T-helper 22 cell (primary cell): ENCODE measurements around the gene CD40LG.

ENCODE experiments used
- DNase-seq: peaks from one replicate; pipeline ENCODE4 v3.0.0-alpha.2; 2020; ENCODE audit warnings: low read depth

CD40LG gene

GRCh38 chrX:136647677-136648360, at the start of gene CD40LG:
Gene CD40LG, plus strand, starts transcription at chrX:136648158. Its CDS starts 91 bp downstream, at chrX:136648249.
- DNase-seq: no peak

GRCh38 chrX:136598631-136599030, 49.3 kb upstream of the CD40LG start:
- DNase-seq: peak; percentile 49

- no peak for DNase-seq
Observed at GRCh38 chrX:136600059-136600458, 47.9 kb upstream of the CD40LG start.

- DNase-seq: no peak
Observed at GRCh38 chrX:136607236-136607635, 40.7 kb upstream of the CD40LG start.

GRCh38 chrX:136608295-136608933, 39.5 kb upstream of the CD40LG start:
- peak; percentile 25 for DNase-seq

- peak; percentile 8 for DNase-seq
Observed at GRCh38 chrX:136616987-136617685, 30.8 kb upstream of the CD40LG start.

GRCh38 chrX:136619899-136620505, 28.0 kb upstream of the CD40LG start:
- DNase-seq: peak; percentile 50

- DNase-seq: no peak
Observed at GRCh38 chrX:136620780-136621179, 27.2 kb upstream of the CD40LG start.

- DNase-seq: no peak
Observed at GRCh38 chrX:136622568-136622967, 25.4 kb upstream of the CD40LG start.

GRCh38 chrX:136623396-136623795, 24.6 kb upstream of the CD40LG start:
- DNase-seq: no peak

GRCh38 chrX:136625246-136625645, 22.7 kb upstream of the CD40LG start:
- no peak for DNase-seq

GRCh38 chrX:136626237-136626636, 21.7 kb upstream of the CD40LG start:
- no peak for DNase-seq

GRCh38 chrX:136626891-136627290, 21.1 kb upstream of the CD40LG start:
- DNase-seq: no peak

- DNase-seq: peak; percentile 26
Observed at GRCh38 chrX:136627409-136627808, 20.5 kb upstream of the CD40LG start.

GRCh38 chrX:136629084-136629750, 18.7 kb upstream of the CD40LG start:
- DNase-seq: no peak

- DNase-seq: no peak
Observed at GRCh38 chrX:136630881-136631280, 17.1 kb upstream of the CD40LG start.

- no peak for DNase-seq
Observed at GRCh38 chrX:136635235-136635634, 12.7 kb upstream of the CD40LG start.

- no peak for DNase-seq
Observed at GRCh38 chrX:136636121-136636520, 11.8 kb upstream of the CD40LG start.

- DNase-seq: peak; percentile 18
Observed at GRCh38 chrX:136639506-136640176, 8.3 kb upstream of the CD40LG start.

- DNase-seq: no peak
Observed at GRCh38 chrX:136643243-136643642, 4.7 kb upstream of the CD40LG start.

GRCh38 chrX:136646602-136647239, 1.2 kb upstream of the CD40LG start:
- peak; percentile 38 for DNase-seq
